DMS114 treated with DMSO at 0.1 percent for 48 hours (cell line): ENCODE measurements around the gene CASZ1.

Source experiments
- DNase-seq: peaks from one replicate; lab custom pipeline; 2025; ENCODE audit not compliant: unreplicated experiment; lab: John Stamatoyannopoulos, UW

CASZ1 gene

GRCh38 chr1:10730985-10731384, 65.5 kb downstream of the CASZ1 start:
- DNase-seq: no peak

GRCh38 chr1:10728595-10729410, 67.6 kb downstream of the CASZ1 start:
- no peak for DNase-seq

- no peak for DNase-seq
Measured at GRCh38 chr1:10727751-10728232, 68.7 kb downstream of the CASZ1 start.

GRCh38 chr1:10726355-10726754, 70.1 kb downstream of the CASZ1 start:
- no peak for DNase-seq

- no peak for DNase-seq
Measured at GRCh38 chr1:10724948-10725847, 71.2 kb downstream of the CASZ1 start.

GRCh38 chr1:10724511-10724910, 71.9 kb downstream of the CASZ1 start:
- DNase-seq: no peak

- no peak for DNase-seq
Measured at GRCh38 chr1:10724052-10724494, 72.4 kb downstream of the CASZ1 start.

GRCh38 chr1:10723317-10723716, 73.1 kb downstream of the CASZ1 start:
- no peak for DNase-seq

GRCh38 chr1:10722803-10723202, 73.6 kb downstream of the CASZ1 start:
- DNase-seq: no peak

- no peak for DNase-seq
Measured at GRCh38 chr1:10721381-10722321, 74.8 kb downstream of the CASZ1 start.

GRCh38 chr1:10720635-10721034, 75.8 kb downstream of the CASZ1 start:
- DNase-seq: no peak

GRCh38 chr1:10718083-10718415, 78.4 kb downstream of the CASZ1 start:
- no peak for DNase-seq

GRCh38 chr1:10717296-10718082, 79.0 kb downstream of the CASZ1 start:
- DNase-seq: no peak

- DNase-seq: no peak
Measured at GRCh38 chr1:10716840-10717239, 79.6 kb downstream of the CASZ1 start.

GRCh38 chr1:10714337-10715114, 81.9 kb downstream of the CASZ1 start:
- no peak for DNase-seq

- DNase-seq: no peak
Measured at GRCh38 chr1:10713614-10714013, 82.8 kb downstream of the CASZ1 start.

- no peak for DNase-seq
Measured at GRCh38 chr1:10712568-10713362, 83.7 kb downstream of the CASZ1 start.

- no peak for DNase-seq
Measured at GRCh38 chr1:10710489-10710888, 86.0 kb downstream of the CASZ1 start.
